HepG2 (cell line): ENCODE results near the gene FPR3. TPM values are rescaled to one million over a fixed set of nuclear protein-coding genes. Genes with fewer than 3 reads are reported as not detected.

ENCODE experiments used
- ATAC-seq: fragments of 200-7000 bp; cut with Tn5 transposase; 3 replicates; pipeline ENCODE4 v1.9.1; 2020; ENCODE audit warnings: mild to moderate bottlenecking, moderate library complexity
- BruUV-seq: library from RNA; stranded (reverse); fragments of 400-500 nt; replicated peaks from 2 replicates; lab custom pipeline; 2021; lab: Mats Ljungman, UMichigan
- CTCF ChIA-PET: fragments of 300-600 bp; formaldehyde crosslinking; extraction: SDS; loops from one replicate; lab custom pipeline; 2021; ENCODE audit warnings: low total read pairs, inconsistent platforms, low intra/inter-chr PET ratio; lab: Yijun Ruan, JAX
- POLR2A ChIA-PET: fragments of 350-600 bp; sonication (Branson Sonifier 250); formaldehyde crosslinking; loops from one replicate; lab custom pipeline; 2020; ENCODE audit warnings: antibody characterized with exemption, inconsistent platforms; lab: Yijun Ruan, JAX
- DNase-seq: peaks from one replicate; pipeline ENCODE4 v3.0.0-alpha.2; 2015; ENCODE audit warnings: low spot score
- FAIRE-seq: peaks from 3 replicates; lab custom pipeline; 2011; peaks lifted over from hg19 to GRCh38; lab: Jason Lieb, UNC
- H2AFZ ChIP-seq: one replicate; pipeline ENCODE4 v1.6.1; 2011; ENCODE audit warnings: low read length, inconsistent platforms
- H3K27ac ChIP-seq: fragments of 300-600 bp; 3 replicates; pipeline ENCODE4 v1.8.0; 2011; ENCODE audit warnings: mixed run types, mild to moderate bottlenecking, mixed read lengths, low read length, inconsistent platforms; ENCODE audit not compliant: insufficient read depth; ENCODE audit errors: extremely low read length
- H3K27me3 ChIP-seq, 2 experiments: fragments of 200-600 bp in 1 of 2; 2 replicates in 1 of 2; 3 replicates in 1 of 2; pipeline versions ENCODE4 v1.6.0 to v1.8.0; 2011; ENCODE audit warnings: low read length in 2 of 2, mild to moderate bottlenecking in 2 of 2, moderate library complexity in 2 of 2, inconsistent platforms in 1 of 2; ENCODE audit not compliant: insufficient read depth in 2 of 2, control insufficient read depth in 1 of 2
- H3K36me3 ChIP-seq, 2 experiments: fragments of 200-600 bp in 1 of 2; replicated peaks in 1 of 2; 2 replicates in 1 of 2; 3 replicates in 1 of 2; pipeline versions ENCODE4 v1.5.1 to v1.8.0; 2011; ENCODE audit warnings: low read length in 2 of 2, inconsistent platforms in 1 of 2; ENCODE audit not compliant: insufficient read depth in 2 of 2, control insufficient read depth in 1 of 2
- H3K4me1 ChIP-seq: 2 replicates; pipeline ENCODE4 v1.5.1; 2012; ENCODE audit warnings: low read length, inconsistent platforms; ENCODE audit not compliant: insufficient read depth
- H3K4me2 ChIP-seq: 2 replicates; pipeline ENCODE4 v1.6.0; 2011; ENCODE audit warnings: low read depth, low read length, inconsistent platforms
- H3K4me3 ChIP-seq, 3 experiments: fragments of 200-600 bp in 1 of 3; sonication (generic), shearing (Covaris generic) in 1 of 3; replicated peaks in 1 of 3; 2 replicates each; pipeline ENCODE4 v1.5.1; 2011 to 2016; ENCODE audit warnings: low read length in 3 of 3, inconsistent platforms in 2 of 3, low read depth in 2 of 3, mild to moderate bottlenecking in 2 of 3, control low read depth in 1 of 3, mixed read lengths in 1 of 3; ENCODE audit not compliant: insufficient read depth in 1 of 3
- H3K79me2 ChIP-seq: one replicate; pipeline ENCODE4 v1.6.1; 2011; ENCODE audit warnings: low read length, inconsistent platforms; ENCODE audit not compliant: insufficient read depth
- H3K9ac ChIP-seq: 2 replicates; pipeline ENCODE4 v1.6.0; 2011; ENCODE audit warnings: mild to moderate bottlenecking, low read depth, low read length, inconsistent platforms; ENCODE audit not compliant: insufficient read depth
- H3K9me3 ChIP-seq: 2 replicates; pipeline ENCODE4 v1.5.1; 2012; ENCODE audit warnings: mild to moderate bottlenecking, low read length
- H4K20me1 ChIP-seq: 2 replicates; pipeline ENCODE4 v1.6.0; 2011; ENCODE audit warnings: inconsistent platforms, mild to moderate bottlenecking, low read length, moderate library complexity; ENCODE audit not compliant: insufficient read depth
- CSRNP1 ChIP-seq: sonication (generic); formaldehyde crosslinking; IDR thresholded peaks from 2 replicates; pipeline ENCODE4 v1.8.1; 2023; ENCODE audit warnings: mild to moderate bottlenecking, missing genetic modification reagents
- EZH2 ChIP-seq: conservative IDR thresholded peaks from 2 replicates; pipeline ENCODE4 v1.6.1; 2012; ENCODE audit warnings: mild to moderate bottlenecking, low read depth, low read length, moderate library complexity
- HDAC2 ChIP-seq: sonication (generic); formaldehyde crosslinking; IDR thresholded peaks from 2 replicates; pipeline ENCODE4 v1.4.0; 2020; ENCODE audit warnings: missing genetic modification reagents
- HIC2 ChIP-seq: sonication (generic); formaldehyde crosslinking; IDR thresholded peaks from 2 replicates; pipeline ENCODE4 v1.9.0; 2022; ENCODE audit warnings: low read depth, missing genetic modification reagents
- ZBTB39 ChIP-seq: sonication (generic); formaldehyde crosslinking; IDR thresholded peaks from 2 replicates; pipeline ENCODE4 v1.5.0; 2020; ENCODE audit warnings: missing genetic modification reagents
- ZNF770 ChIP-seq: sonication (generic); formaldehyde crosslinking; IDR thresholded peaks from 2 replicates; pipeline ENCODE4 v1.5.0; 2020; ENCODE audit warnings: mild to moderate bottlenecking, missing genetic modification reagents
- ZSCAN12 ChIP-seq: sonication (generic); formaldehyde crosslinking; IDR thresholded peaks from 2 replicates; pipeline ENCODE4 v1.9.0; 2021; ENCODE audit warnings: mild to moderate bottlenecking, missing genetic modification reagents
- WGBS: methylation state at CpG from one replicate; pipeline ENCODE4 v1.1.6; 2017; ENCODE audit warnings: low lambda C conversion rate; 5-methylcytosine and 5-hydroxymethylcytosine counted together
- in situ Hi-C: cut with HindIII; loops from 2 replicates; pipeline ENCODE4 v1.10.0; 2017; ENCODE audit warnings: low pct_unique_long_range_greater_than_20kb; ENCODE audit not compliant: extremely low pct_ligation_motif_present
- intact Hi-C: fragments of 100-400 bp; cut with micrococcal nuclease; formaldehyde crosslinking; loops from one replicate; pipeline ENCODE4 v1.10.0; 2022; ENCODE audit not compliant: unreplicated experiment
- polyA plus RNA-seq, 8 experiments: library from polyadenylated mRNA; depleted of rRNA in 3 of 8; stranded (reverse) in 7 of 8; unstranded in 1 of 8; fragments of >200 nt; fragmentation: Illumina TruSeq in 4 of 8; extraction: Trizol in 4 of 8; gene quantifications; 2 replicates each; pipeline versions ENCODE4 v1.2.1 to v1.2.3, GENCODE V29; 2011 to 2016; ENCODE audit warnings: low read depth in 4 of 8, missing spikeins in 1 of 8, mixed read lengths in 1 of 8; ENCODE audit not compliant: insufficient read depth in 1 of 8
- total RNA-seq, 5 experiments: library from RNA; depleted of rRNA; stranded (reverse); fragments of >200 nt; fragmentation: Illumina TruSeq; extraction: Trizol; gene quantifications; 2 replicates each; pipeline ENCODE4 v1.2.3, GENCODE V29; 2016; ENCODE audit warnings: low read depth in 1 of 5

Gene FPR3
- total and polyA plus RNA-seq, 2 of the 13 experiments (the other 11 are each of a cell fraction or from before 2014, with no cell fraction given): not detected

- no peak overlapping the region for H3K4me2 ChIP-seq
Observed at GRCh38 chr19:51784922-51785690, 9.9 kb upstream of the FPR3 start.

GRCh38 chr19:51786646-51787494 is 8.1 kb upstream of the FPR3 start:
- in situ Hi-C loops (no loop called here), intact Hi-C loops (no loop called here)
- H3K9me3 ChIP-seq: no peaks in the 10 kb centered on the region; the same call in 1 of the 2 replicates
- ATAC-seq (no peak), DNase-seq (no peak), FAIRE-seq (no peak)
- ChIA-PET CTCF (no interaction called here), POLR2A (no interaction called here)
- no peak overlapping the region for H2AFZ ChIP-seq
- H3K9ac ChIP-seq: no peak overlapping the region
- H3K4me3 ChIP-seq: no peak overlapping the region
- no peaks in the 10 kb centered on the region for H3K27me3 ChIP-seq
- 0% methylated on average over 5 of the region's 6 CpGs for WGBS
- H3K4me2 ChIP-seq: no peak overlapping the region
- H3K36me3 ChIP-seq: no peaks in the 10 kb centered on the region
- H3K27ac ChIP-seq: no peak overlapping the region
- no TSS peak for BruUV-seq
- H3K4me1 ChIP-seq: no peaks in the 10 kb centered on the region
- no peaks in the 10 kb centered on the region for H3K79me2 ChIP-seq
- H4K20me1 ChIP-seq: no peaks in the 10 kb centered on the region
- no peak for TF ChIP-seq CSRNP1
- TF ChIP-seq HIC2 (CRISPR knock-in tag): no peak
- no peak for TF ChIP-seq ZSCAN12 (CRISPR knock-in tag)
- no peak for TF ChIP-seq ZBTB39
- TF ChIP-seq EZH2: no peak
- no peak for TF ChIP-seq ZNF770 (CRISPR knock-in tag)

More at GRCh38 chr19:51784922-51785690, 9.9 kb upstream of the FPR3 start:
- Histone ChIP-seq H3K4me1 (no peaks in the 10 kb centered on the region), H3K79me2 (no peaks in the 10 kb centered on the region), H3K9me3 (no peaks in the 10 kb centered on the region; the same call in 1 of the 2 replicates), H4K20me1 (no peaks in the 10 kb centered on the region), H3K27me3 (no peaks in the 10 kb centered on the region), H3K27ac (no peak overlapping the region), H3K4me3 (no peak overlapping the region), H2AFZ (no peak overlapping the region), H3K36me3 (no peaks in the 10 kb centered on the region), H3K9ac (no peak overlapping the region)
- no TSS peak for BruUV-seq
- no peak for TF ChIP-seq HDAC2
- no peak for FAIRE-seq
- no peak for DNase-seq
- ChIA-PET CTCF (no interaction called here), POLR2A (no interaction called here)
- WGBS: 39% methylated on average over 6 of the region's 6 CpGs
- intact Hi-C loops (no loop called here), in situ Hi-C loops (no loop called here)
- ATAC-seq: no peak
